HG03060 (cell line): Measurements from ENCODE around the gene MIPEP.

Source experiments
- ATAC-seq: cut with Tn5 transposase; IDR thresholded peaks from one replicate; pipeline ENCODE4 v1.9.1; 2021; ENCODE audit warnings: low read depth, moderate number of reproducible peaks; ENCODE audit not compliant: unreplicated experiment

The MIPEP gene

GRCh38 chr13:23811366-23812062 is 77.7 kb downstream of the MIPEP start:
- no peak for ATAC-seq

DNA sequence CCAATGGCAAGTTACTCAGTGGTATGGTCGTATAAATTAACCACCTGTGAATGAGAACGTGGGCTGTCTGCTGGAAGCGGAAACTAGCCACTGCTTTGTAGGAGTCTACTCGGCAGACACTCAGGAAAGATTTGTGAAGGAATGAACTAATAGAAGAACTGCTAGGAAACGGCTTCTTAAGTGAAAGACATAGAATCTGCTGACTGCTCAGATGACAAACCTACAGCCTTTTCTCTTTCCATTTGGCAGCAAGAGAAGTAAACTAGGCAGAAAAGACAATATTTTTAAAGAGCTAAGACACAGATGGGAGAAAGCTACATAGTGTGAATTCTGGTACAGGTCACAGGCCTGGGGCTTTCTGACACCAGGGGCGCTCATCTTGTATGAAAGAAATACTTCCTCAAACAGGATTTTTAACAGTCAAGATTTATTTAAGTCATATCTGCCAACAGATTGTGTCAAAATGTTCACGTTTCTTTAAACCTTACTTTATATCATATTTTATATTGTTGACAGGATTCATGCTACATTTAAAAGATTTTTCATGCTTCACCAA is 78.4 kb downstream of the MIPEP start:
- no peak for ATAC-seq

GRCh38 chr13:23808803-23809202 is 80.4 kb downstream of the MIPEP start:
- no peak for ATAC-seq

- ATAC-seq, result peak; percentile 11
Observed at GRCh38 chr13:23806874-23807526, 82.2 kb downstream of the MIPEP start.

DNA sequence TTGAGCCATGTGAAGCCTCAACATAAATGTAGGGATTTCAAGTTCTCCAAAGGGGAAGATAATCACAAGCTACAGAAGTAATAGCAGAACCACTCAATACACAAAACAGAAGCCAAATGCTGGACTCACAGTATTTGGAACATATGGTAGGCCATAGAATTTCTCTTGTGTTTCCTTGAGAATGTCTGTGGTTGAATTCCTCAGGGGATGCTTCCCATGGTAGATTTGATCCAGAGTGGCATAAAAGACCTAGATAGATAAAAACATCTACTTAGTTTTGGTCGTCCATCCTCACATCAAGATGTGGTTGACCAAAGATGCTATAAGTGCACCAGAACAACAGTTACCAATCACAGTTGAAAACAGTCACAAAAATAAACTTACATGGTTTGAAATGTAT is 83.4 kb downstream of the MIPEP start:
- no peak for ATAC-seq

DNA sequence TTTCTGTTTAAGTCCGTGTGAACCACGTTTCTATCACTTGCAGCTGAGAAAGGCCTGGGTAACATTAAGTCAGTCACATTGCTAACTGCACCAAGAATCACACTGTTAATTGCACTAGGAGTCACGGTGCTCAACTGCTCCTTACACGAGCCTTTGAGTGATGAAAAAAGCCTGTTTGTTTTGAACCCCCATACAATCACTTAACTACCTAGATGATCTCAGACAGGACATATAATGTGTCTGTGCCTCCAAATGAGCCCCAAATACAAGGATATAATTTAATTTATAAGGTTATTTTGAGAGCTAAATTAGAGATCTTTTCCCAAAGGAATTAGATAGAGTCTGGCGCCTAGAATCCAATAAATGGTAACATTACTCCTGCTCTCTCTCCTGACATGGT is 84.1 kb downstream of the MIPEP start:
- ATAC-seq, result no peak

DNA sequence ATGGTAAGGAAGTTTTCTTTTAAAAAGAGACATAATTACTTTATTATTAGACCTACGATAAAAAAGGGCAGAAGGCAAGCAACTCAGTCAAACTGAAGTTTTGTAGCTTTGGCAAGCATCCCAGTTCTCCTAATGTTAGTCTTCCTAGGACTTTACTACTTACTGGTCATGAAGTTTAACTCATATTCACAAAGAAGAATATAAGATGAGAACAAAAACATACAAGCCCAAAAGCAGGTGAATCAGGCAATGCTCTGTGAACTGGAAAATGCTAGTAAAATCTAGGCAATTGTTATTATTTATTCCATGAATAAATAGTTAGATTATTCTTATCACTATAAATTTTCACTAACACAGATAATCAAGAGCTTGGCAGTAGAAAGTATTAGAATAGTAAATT is 85.0 kb downstream of the MIPEP start:
- no peak for ATAC-seq

DNA sequence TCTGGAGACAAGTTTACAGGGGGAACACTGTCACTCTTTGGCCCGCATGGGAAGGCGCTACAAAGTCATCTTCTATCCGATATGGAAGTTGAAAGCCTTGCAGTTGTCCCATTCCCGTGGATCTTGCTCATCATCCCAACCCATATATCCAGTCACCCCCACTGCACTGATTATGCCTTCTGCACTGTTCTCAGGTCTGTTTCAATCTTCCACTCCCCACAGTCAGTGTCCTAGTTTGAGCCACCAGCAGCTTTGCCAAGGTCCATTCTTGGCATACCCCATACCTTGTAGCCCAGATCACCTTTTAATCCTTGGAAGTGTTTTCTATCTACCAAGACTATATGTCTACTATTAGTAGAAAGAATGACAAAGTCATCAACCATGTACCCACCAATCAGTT is 88.1 kb downstream of the MIPEP start:
- ATAC-seq, result no peak

- ATAC-seq, result peak; percentile 95
Observed at GRCh38 chr13:23799945-23800344, 89.3 kb downstream of the MIPEP start.

- ATAC-seq, result no peak
Observed at GRCh38 chr13:23797276-23797903, 91.8 kb downstream of the MIPEP start.

- ATAC-seq, result no peak
Observed at GRCh38 chr13:23796551-23796950, 92.6 kb downstream of the MIPEP start.

GRCh38 chr13:23794267-23795161 is 94.7 kb downstream of the MIPEP start:
- ATAC-seq, result peak; percentile 51

DNA sequence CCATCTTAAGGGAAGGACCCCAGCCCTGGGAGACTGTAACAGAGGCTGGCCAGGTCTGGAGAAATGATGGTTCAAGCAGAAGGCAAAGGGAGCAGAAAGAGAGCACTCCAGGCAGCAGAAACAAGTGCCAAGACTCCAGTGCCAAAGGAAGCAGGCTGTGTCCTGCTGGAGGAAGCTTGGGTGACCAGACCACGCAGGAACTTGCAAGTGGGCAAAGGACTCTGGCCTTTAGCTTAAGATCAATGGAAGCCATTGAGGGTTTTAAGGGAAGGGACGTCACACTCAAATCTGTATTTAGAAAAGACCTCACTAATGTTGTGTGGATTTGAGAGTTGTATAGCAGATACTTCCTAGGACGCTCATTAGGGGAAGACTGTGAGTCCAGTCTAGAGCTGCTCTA is 95.5 kb downstream of the MIPEP start:
- ATAC-seq, result no peak

- ATAC-seq, result no peak
Observed at GRCh38 chr13:23792680-23793079, 96.5 kb downstream of the MIPEP start.

DNA sequence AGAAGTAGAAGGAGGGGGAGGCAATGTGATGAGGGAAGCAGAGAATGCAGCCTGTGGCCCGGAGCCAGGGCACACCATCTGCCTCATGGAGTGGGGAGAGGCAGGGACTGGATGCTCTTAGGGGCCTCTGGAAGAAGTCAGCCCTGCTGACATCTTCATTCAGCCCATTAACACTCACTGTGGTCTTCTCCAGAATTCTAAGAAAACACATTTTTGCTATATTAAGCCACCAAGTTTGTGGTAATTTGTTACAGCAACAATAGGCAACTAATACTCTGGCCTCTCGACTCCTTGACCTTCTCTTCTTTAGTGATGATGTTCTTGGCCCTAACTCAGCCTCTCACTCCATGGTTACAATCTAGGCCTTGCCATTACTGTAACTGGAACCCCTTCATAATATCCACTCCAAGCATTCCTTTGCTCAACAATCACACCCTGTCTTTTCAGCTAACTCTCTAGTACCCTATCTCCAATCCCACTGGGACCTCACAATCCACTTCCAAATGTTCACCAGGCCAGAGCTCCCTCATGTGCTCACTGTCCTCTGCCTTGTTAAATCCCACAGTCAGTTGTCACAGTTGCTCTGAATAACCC is 98.5 kb downstream of the MIPEP start:
- ATAC-seq, result no peak

- no peak for ATAC-seq
Observed at GRCh38 chr13:23789576-23790346, 99.4 kb downstream of the MIPEP start.

- no peak for ATAC-seq
Observed at GRCh38 chr13:23788459-23788858, 100.7 kb downstream of the MIPEP start.

- ATAC-seq, result no peak
Observed at GRCh38 chr13:23787464-23787863, 101.7 kb downstream of the MIPEP start.

DNA sequence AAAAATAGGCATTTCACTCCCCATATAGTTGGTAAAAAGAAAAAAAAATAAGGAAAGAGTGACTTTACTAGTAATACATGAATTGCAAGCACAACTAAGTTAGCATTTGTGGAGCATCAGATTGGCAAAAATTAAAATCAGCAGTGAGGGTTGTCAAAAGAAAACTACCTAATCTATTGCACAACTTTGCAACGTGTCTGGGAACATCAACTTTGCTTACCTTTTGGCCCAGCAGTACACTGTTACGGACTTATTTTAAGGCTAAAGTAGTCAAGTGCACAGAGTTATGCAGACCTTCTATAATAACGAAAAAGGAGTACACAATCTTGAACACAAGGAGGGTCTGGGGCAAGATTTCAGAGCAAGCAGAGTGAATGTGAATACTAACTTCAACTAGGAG is 102.6 kb downstream of the MIPEP start:
- ATAC-seq, result no peak
